ENCODE measurements around the gene PAX7. TPM values are rescaled to one million over a fixed set of nuclear protein-coding genes. Genes with fewer than 3 reads are reported as not detected.

PAX7 gene
- total RNA-seq, 2 experiments from 2014 or later, result not detected

GRCh38 chr1:18776777-18777176, 146.1 kb downstream of the PAX7 start:
- Histone ChIP-seq H3K4me1 (ENCODE audit: insufficient read depth, low read length) (no peaks in the 10 kb centered on the region), H3K27ac (ENCODE audit: low read depth in 1 of 2, low read length in 2 of 2) (no peak overlapping the region), H3K36me3 (ENCODE audit: insufficient read depth, low read length) (no peaks in the 10 kb centered on the region), H3K27me3 (ENCODE audit: control insufficient read depth in 1 of 2, insufficient read depth in 2 of 2, low read length in 2 of 2) (peaks cover 17 to 32% of the 10 kb centered on the region in 2 experiments), H3K4me3 (ENCODE audit: low read length) (no peak overlapping the region), H3K9me3 (ENCODE audit: control insufficient read depth in 1 of 2, insufficient read depth in 1 of 2, low read length in 2 of 2) (no peaks in the 10 kb centered on the region)
- no peak overlapping the region for H3K27ac Mint-ChIP-seq
- TF ChIP-seq, protein P1, sequence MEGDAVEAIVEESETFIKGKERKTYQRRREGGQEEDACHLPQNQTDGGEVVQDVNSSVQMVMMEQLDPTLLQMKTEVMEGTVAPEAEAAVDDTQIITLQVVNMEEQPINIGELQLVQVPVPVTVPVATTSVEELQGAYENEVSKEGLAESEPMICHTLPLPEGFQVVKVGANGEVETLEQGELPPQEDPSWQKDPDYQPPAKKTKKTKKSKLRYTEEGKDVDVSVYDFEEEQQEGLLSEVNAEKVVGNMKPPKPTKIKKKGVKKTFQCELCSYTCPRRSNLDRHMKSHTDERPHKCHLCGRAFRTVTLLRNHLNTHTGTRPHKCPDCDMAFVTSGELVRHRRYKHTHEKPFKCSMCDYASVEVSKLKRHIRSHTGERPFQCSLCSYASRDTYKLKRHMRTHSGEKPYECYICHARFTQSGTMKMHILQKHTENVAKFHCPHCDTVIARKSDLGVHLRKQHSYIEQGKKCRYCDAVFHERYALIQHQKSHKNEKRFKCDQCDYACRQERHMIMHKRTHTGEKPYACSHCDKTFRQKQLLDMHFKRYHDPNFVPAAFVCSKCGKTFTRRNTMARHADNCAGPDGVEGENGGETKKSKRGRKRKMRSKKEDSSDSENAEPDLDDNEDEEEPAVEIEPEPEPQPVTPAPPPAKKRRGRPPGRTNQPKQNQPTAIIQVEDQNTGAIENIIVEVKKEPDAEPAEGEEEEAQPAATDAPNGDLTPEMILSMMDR (IDR thresholded peaks at IDR 0.05), result no peak
- no peaks in the 10 kb centered on the region for H3K36me3 Mint-ChIP-seq (ENCODE audit: low read depth)
- CTCF ChIA-PET, result no interaction called here
- H3K9me3 Mint-ChIP-seq, result no peaks in the 10 kb centered on the region
- no peak for DNase-seq
- H3K4me1 Mint-ChIP-seq (ENCODE audit: low read depth), result no peaks in the 10 kb centered on the region
- H3K27me3 Mint-ChIP-seq, result peaks cover 88% of the 10 kb centered on the region
- POLR2A ChIA-PET, result no interaction called here
- H3K4me3 Mint-ChIP-seq, result no peak overlapping the region
- intact Hi-C loops (cut with DNase I, micrococcal nuclease), result no loop called here
- ATAC-seq (ENCODE audit: poor library complexity), result no peak

DNA sequence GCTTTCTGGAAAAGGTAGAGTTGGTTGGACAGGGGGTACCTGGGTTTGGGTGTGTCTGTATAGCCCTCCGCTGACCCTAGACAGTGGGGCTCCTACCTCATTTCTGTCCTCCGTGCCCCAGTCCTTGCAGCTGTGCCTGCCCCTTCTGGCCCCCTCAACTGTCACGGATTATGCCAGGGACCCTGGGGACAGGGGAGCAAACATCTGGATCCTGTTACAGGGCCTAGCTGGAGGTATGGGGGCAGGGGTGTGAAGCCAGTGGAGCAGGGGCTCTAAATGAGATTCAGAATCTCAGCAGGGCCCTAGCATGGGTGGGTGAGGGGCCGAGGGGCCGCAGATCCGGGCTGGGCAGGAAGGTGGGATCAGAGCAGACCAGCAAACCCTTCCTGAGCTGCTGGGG, 147.8 kb downstream of the PAX7 start:
- Mint-ChIP-seq H3K36me3 (ENCODE audit: low read depth) (no peaks in the 10 kb centered on the region), H3K4me1 (ENCODE audit: low read depth) (no peaks in the 10 kb centered on the region), H3K27me3 (peaks cover 73% of the 10 kb centered on the region), H3K9me3 (no peaks in the 10 kb centered on the region), H3K4me3 (no peak overlapping the region), H3K27ac (no peak overlapping the region)
- Histone ChIP-seq H3K27me3 (ENCODE audit: control insufficient read depth in 1 of 2, insufficient read depth in 2 of 2, low read length in 2 of 2) (peaks cover 23 to 37% of the 10 kb centered on the region in 2 experiments), H3K9me3 (ENCODE audit: control insufficient read depth in 1 of 2, insufficient read depth in 1 of 2, low read length in 2 of 2) (no peaks in the 10 kb centered on the region), H3K27ac (ENCODE audit: low read depth in 1 of 2, low read length in 2 of 2) (no peak overlapping the region), H3K4me3 (ENCODE audit: low read length) (no peak overlapping the region), H3K36me3 (ENCODE audit: insufficient read depth, low read length) (no peaks in the 10 kb centered on the region), H3K4me1 (ENCODE audit: insufficient read depth, low read length) (no peaks in the 10 kb centered on the region)
- no peak for DNase-seq
- TF ChIP-seq, protein P1 (IDR thresholded peaks at IDR 0.05), result no peak
- ChIA-PET CTCF (no interaction called here), POLR2A (no interaction called here)
- intact Hi-C loops (cut with DNase I, micrococcal nuclease), result no loop called here
- ATAC-seq (ENCODE audit: poor library complexity), result no peak

DNA sequence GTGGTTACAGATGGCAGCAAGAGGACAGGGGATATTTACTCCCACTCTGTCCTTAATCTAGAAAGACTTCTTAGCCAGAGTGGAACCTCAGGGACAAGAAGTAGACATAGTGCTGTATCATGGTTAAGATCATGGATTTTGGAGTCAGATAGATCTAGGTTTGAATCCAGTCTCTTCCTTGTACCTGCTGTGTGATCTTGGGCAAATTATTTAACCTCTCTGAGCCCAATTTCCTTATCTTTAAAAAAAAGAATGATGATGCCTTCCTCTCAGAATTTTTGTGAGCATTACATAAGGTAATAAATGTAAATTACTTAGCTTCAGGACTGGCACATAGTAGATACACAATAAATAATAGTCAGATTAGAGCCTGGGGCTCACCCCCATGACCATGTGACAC, 150.4 kb downstream of the PAX7 start:
- H3K4me3 Mint-ChIP-seq, result no peak overlapping the region
- no peaks in the 10 kb centered on the region for H3K4me1 Mint-ChIP-seq (ENCODE audit: low read depth)
- H3K36me3 ChIP-seq (ENCODE audit: insufficient read depth, low read length), result no peaks in the 10 kb centered on the region
- H3K4me1 ChIP-seq (ENCODE audit: insufficient read depth, low read length), result no peaks in the 10 kb centered on the region
- POLR2A ChIA-PET, result no interaction called here
- TF ChIP-seq, protein P1 (IDR thresholded peaks at IDR 0.05), result no peak
- ATAC-seq (ENCODE audit: poor library complexity) (no peak), DNase-seq (no peak)
- intact Hi-C loops (cut with DNase I, micrococcal nuclease), result no loop called here
- CTCF ChIA-PET, result no interaction called here
- no peak overlapping the region for H3K27ac ChIP-seq (ENCODE audit: low read depth in 1 of 2, low read length in 2 of 2)
- peaks cover 75% of the 10 kb centered on the region for H3K27me3 Mint-ChIP-seq
- H3K36me3 Mint-ChIP-seq (ENCODE audit: low read depth), result no peaks in the 10 kb centered on the region
- H3K27ac Mint-ChIP-seq, result no peak overlapping the region
- no peaks in the 10 kb centered on the region for H3K9me3 ChIP-seq (ENCODE audit: control insufficient read depth in 1 of 2, insufficient read depth in 1 of 2, low read length in 2 of 2)
- peaks cover 20 to 24% of the 10 kb centered on the region in 2 experiments for H3K27me3 ChIP-seq (ENCODE audit: control insufficient read depth in 1 of 2, insufficient read depth in 2 of 2, low read length in 2 of 2)
- H3K4me3 ChIP-seq (ENCODE audit: low read length), result no peak overlapping the region
- no peaks in the 10 kb centered on the region for H3K9me3 Mint-ChIP-seq
